CD4-positive, alpha-beta T cell treated with Interleukin-1 beta for 1 hour (primary cell): ENCODE results near the gene ACSF3.
A peak's percentile ranks its signal among the peaks of the same experiment; 100 is the strongest.

Experiments used
- DNase-seq, 2 donors: peaks; one replicate each; pipeline ENCODE4 v3.0.0-alpha.2; 2020 to 2022

The ACSF3 gene

DNA sequence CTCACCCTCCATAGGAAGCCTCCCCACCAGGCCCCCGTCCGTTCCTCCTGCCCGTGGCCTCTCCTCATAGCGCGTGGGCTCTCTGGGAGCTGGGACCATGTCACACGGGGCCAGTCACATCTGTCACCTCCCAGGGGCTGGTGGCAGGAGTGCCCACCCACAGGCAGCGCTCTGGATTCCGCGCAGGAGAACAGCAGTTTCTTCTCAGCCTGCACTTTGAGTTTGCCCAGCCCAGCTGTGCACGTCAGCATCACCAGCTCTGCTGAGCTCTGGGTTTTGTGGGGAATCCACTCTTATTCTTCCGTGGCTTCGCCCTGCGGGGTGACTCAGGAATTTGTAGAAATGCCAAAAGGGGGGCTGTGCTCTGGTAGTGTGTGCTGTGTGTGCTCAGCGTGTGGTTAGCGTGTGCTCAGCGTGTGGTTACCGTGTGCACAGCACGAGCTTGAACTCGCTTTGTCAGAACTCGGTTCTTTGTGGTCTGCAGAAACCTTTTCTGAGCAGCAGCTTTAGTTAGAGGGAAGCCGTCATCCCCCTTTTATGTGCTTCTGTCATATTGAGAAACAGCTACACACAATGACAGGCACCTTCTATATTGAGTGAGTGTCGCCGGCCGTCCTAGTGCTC lies 3.2 kb downstream of the ACSF3 start:
- peak; percentile 70 to 77 for DNase-seq

DNA sequence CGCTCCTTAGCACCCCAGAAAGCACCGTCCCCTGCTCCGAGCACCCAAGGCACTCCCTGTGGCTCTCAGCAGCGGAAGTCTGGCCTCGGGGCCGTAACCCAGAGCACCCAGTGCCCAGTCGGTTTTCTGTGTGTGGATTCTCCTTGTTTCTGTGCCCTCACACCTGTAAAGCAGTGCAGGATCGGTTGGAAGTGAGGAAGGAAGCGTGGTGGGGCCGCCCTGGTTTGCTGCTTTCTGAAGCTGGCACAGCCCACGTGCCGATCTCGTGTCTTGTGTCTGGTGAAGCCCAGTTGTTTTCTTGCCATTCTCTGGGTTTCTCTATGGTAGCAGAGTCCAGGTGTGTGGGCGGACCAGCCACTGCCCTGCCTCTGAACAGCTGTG lies 3.7 kb downstream of the ACSF3 start:
- no peak for DNase-seq

DNA sequence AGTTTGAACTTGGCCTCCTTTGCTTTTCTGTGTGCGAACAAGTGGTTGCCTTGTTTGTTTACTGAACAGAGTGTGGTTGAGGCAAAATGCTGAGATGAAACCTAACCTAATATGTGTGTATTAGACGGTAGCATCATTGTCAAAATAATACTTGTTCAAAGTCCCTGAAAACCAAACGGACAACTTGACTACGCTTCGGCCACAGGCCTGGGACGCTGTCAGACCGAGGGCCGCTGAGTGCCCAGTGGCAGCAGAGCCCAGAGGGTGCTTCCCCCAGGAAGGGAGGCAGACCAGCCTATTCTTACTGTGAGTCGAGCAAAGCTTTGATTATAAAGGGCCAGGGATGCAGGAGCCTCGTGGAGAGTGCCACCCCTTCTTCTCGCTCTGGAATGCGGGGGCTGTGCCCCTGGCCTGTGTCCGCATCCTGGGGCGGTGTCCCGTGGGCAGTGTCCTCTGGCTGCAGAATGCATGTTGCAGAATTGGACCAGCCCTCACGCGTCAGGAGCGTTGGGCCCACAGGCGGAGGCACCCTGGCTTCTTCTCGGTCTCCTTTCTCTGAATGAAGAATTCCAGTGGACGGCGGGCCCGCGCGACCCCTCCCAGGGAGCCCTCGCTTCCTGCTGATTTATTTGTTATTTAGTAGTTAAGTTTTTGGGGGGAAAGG lies 5.2 kb downstream of the ACSF3 start:
- no peak for DNase-seq

DNA sequence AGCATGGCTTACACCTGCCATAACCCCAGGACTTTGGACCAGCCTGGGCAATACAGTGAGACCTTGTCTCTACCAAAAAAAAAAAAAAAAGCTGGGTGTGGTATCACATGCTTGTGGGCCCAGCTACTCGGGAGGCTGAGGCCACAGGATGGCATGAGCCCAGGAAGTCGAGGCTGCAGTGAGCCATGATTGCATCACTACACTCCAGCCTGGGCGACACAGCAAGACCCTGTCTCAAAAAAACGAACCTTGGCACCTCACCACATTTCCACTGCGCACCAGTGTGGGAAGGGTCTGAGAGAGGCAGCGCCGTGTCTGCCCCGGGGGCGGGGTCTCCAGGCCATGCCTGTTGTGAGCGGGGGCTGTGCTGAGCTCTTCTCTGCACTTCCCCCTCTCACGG lies 6.3 kb downstream of the ACSF3 start:
- no peak for DNase-seq

DNA sequence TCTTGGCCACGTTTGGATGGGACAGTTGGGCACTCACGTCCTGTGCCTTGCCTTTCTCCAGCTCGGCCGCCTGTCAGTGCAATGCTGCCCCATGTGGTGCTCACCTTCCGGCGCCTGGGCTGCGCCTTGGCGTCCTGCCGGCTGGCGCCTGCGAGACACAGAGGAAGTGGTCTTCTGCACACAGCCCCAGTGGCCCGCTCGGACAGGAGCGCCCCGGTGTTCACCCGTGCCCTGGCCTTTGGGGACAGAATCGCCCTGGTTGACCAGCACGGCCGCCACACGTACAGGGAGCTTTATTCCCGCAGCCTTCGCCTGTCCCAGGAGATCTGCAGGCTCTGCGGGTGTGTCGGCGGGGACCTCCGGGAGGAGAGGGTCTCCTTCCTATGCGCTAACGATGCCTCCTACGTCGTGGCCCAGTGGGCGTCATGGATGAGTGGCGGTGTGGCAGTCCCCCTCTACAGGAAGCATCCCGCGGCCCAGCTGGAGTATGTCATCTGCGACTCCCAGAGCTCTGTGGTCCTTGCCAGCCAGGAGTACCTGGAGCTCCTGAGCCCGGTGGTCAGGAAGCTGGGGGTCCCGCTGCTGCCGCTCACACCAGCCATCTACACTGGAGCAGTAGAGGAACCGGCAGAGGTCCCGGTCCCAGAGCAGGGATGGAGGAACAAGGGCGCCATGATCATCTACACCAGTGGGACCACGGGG lies 7.1 kb downstream of the ACSF3 start:
- no peak for DNase-seq

DNA sequence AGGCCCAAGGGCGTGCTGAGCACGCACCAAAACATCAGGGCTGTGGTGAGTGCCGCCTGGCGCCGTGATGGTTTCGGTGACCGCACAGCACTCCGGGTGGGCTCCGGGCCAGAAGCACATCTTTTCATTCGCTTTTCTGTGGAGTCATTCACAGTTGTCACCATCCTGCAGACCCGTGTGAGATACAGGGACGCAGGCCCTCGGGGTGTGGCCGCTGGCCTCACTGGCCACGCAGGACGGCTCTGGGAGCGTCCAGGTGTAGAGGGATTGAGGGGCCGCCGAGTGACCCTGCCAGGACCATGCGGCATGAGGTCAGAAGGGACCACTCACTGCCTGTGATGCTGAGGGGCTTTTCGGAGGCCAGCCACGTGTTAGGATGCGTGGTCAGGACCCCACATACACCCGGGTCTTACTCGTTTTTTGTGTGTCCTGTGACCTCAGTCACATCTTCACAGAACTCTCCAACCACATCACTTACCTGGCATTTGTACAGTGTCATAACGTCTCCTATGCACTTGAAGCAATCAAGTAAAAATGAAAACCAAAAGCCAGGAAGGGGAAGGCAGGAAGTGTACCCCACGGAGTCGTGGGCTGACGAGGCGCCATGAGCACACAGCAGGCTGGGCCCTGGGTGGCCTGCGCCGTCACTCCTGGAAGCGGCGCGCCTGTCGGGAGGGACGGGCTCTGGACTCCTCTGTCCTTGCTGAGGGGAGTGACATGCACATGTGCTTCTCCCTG lies 7.8 kb downstream of the ACSF3 start:
- no peak for DNase-seq

DNA sequence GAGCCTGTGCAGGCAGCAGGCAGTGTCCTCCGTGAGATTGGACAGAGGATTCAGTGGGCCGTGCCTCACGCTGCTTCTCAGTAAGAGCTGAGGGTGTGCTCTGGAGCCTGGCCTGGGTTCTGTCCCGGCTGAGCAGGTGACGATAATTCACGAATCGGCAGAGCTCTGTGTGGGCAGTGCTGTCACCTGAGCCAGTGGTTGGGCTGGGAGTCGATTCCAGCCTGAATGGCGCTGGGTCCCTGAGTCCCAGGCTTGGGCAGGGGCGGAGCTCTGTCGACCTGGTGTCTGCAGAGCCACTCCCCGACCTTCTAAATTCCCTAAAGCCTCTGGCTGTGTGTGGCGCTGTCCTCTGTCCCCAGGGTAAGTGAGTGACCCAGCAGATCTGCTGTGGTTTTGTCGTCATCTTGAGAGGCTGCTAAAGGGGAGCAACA lies 8.4 kb downstream of the ACSF3 start:
- DNase-seq, result no peak

DNA sequence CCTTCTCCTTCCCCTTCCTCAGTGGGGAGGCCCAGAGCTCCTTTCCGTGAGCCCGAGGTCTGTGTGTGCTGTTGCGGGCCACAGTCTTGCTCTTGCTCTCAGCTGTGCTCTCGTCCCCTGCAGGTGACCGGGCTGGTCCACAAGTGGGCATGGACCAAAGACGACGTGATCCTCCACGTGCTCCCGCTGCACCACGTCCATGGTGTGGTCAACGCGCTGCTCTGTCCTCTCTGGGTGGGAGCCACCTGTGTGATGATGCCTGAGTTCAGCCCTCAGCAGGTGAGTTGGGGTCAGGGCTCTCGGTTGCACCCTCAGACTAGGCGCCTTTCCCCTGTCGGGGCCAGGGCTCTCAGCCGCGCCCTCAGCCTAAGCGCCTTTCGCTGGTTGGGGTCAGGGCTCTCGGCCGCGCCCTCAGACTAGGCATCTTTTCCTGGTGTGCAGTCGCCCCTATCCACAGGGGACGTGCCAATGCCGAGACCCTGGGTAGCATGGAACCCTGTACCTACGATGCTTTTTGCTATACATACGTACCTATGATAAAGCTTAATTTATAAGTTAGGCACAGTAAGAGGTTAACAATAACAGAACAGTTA lies 8.9 kb downstream of the ACSF3 start:
- no peak for DNase-seq

DNA sequence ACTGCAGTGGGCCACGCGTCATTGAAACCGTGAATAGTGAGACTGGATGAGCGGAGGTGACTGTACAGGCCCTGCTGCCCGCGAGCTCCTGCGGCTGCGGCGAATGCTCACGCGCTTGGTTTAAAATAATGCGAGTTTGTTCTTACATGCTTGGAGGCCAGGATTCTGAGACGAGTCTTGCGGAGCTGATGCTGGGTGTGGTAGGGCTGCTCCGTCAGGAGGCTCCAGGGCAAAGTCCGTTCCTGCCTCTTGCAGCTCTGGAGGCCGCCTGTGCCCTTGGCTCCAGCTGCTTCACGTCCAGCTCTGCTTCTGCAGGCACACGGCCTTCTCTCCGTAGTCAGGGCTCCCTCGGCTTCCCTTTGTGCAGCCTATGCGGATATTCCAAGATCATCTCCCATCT lies 9.5 kb downstream of the ACSF3 start:
- DNase-seq, result no peak

DNA sequence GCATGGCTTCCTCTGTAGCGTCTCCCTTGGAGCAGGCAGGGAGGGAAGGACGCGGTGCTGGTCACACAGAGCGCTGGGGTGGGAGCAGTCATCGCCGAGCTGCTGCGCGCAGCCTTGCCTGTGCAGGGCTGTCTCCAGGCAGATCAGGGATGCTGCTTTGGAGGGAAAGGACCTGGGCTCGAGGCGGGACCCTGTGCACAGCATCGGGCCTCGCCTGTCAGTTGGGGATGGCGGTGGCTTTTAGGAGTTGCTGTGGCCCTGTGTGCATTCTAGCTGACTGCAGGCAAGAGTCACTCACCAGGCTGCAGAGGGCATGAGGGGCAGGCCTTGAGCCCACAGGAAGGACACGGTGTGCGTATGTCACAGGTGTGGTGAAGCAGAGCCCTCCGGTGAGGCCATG lies 10.1 kb downstream of the ACSF3 start:
- no peak for DNase-seq

DNA sequence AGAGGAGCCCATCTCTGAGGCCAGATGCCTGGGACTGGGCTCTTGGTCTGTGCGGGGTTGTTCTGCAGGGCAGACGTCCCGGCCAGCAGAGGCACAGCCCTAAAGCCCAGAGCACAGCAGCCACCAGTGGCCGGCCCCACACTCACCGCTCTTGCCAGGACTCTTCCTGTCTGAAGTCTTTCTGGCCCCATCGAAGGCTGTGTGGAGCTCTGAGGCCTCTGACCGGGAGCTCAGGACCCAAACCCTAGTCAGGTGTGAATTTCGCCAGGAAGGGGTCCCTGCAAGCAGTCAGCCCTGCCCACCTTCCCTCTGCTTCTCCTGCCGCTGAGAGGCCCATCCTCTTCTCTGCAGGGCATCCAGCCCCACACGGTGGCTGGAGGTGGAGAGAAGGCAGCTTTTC lies 10.7 kb downstream of the ACSF3 start:
- DNase-seq, result no peak

DNA sequence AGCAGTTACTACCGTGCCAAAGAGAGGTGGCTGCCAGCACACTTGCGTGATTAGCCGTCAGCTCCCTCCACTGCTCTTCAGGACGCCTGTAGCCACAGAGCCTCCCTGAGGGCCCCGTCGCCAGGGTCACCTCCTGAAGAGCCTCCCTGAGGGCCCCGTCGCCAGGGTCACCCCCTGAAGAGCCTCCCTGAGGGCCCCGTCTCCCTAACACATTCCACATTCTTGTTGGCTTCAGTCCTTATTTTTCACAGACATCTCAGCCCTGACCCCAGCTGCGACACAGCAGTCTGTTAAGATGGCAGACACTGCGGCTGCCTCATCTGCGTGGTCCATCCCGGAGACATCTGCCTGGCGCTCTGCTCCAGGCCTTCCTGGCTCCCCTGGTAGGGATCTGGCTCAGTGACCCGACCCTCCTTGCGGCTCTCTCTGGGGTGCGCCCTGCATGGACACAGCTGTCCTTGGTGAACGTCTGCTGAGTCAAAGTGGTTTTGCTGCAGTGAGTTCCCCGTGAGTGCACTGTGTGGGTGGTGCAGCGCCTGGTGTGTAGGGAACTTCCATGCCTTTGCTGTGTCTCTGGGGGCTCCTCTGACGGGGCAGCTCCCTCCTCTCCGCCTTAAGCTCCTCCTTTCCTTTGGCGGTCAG lies 11.4 kb downstream of the ACSF3 start:
- no peak for DNase-seq

DNA sequence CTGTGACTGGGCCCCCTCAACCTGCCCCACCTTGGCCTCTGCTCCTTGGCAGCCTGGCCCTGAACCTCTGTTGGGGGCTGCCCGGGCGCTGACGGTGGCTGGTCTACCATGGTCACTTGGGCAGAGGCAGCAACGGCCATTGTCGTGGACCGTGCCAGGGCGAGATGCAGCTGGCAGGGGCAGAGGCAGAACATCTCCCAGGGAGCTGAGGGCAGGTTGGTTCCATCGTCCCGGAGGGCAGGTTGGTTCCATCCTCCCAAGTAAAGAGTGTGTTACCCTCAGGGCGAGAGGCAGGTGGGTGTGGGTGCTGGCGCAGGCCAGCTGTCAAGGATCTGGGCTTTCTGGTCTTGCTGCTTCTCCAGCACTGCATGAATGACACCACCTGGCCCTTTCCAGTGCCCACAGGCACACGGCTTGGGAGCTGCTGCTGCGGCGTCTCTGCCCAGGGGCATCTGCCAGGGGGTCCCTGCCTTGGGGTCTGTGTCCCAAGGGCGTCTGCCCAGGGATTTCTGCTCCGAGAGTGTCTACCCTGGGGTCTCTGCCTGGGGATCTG lies 12.0 kb downstream of the ACSF3 start:
- DNase-seq, result no peak

DNA sequence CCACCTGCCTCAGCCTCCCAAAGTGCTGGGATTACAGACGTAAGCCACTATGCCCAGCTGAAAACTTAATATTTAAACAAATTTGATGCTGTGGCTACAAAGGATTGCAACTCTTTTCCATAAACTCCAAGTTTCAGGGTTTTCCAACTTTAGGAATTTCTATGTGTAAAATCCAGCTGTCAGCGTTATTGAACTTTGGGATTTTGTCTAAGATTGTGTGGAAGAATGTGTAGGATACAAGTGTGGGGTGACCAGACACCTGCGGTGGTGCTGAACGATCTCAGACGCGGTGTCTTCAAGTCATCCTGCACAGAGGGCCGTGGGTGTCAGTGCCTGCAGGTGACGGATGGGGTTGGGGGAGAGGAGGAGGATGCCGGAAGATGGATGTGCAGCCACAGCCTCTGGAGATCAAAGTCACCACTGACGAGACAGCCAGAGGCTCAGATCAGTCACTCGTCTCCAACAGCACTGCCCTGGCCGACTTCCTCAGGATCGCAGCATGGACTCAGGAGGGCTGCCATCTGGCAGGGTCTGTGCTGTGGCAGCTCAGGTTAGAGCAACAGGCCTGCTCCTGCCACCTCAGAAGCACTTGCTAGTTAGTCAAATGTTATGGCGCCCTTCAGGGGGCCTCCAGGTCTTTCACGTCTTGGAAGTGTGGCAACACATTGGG lies 13.0 kb downstream of the ACSF3 start:
- no peak for DNase-seq

DNA sequence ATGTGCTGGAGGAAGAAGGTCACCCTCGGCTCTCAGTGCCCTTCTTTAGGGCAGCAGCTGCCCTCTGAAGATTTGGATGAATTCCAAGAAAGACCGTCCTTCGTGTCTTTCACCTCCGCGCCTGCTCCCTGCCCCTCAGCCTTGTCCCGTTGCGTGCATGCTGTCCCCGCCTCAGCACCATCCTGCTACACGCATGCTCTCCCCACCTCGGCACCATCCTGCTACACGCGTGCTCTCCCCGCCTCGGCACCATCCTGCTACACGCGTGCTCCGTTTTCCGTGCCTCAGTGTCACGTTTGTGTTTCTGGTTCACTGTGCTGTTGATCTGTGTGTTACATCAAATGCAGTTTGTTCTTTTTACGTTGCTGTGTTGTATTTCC lies 13.5 kb downstream of the ACSF3 start:
- DNase-seq, result no peak

DNA sequence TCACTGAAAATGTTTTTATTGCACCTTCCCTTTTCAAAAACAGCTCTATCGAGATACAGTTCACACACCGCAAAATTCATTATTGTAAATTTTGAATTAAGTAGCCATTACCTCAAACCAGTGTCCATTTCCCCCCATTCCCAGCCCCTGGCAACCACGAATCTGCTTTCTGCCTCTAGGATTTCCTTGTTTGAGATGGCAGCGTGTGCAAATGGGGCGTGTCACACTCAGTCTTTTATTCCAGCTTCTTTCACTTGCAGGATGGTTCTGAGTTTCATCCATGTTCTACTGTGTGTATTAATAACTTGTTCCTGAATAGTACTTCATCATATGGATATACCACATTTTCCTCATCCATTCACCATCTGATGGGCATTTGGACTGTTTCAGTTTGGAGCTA lies 14.8 kb downstream of the ACSF3 start:
- DNase-seq, result no peak

DNA sequence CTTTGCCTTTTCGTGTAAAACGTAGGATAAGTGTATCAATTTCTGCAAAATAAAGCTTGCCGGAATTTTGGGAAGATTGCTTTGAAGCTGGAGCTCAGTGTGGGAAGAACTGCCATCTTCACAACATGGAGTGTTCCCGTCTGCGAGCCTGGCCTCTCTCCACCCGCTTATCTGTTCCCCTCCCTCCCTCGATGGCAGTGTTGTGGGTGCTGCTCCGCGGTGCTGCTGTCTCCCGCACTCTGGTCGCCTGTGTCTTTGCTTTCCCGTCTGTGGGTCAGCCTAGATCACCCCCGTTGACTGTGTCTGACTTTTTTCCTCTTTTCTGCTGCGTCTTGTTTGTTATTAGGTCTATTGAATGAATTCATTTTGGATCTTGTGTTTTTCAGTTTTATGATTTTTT lies 17.0 kb downstream of the ACSF3 start:
- no peak for DNase-seq

DNA sequence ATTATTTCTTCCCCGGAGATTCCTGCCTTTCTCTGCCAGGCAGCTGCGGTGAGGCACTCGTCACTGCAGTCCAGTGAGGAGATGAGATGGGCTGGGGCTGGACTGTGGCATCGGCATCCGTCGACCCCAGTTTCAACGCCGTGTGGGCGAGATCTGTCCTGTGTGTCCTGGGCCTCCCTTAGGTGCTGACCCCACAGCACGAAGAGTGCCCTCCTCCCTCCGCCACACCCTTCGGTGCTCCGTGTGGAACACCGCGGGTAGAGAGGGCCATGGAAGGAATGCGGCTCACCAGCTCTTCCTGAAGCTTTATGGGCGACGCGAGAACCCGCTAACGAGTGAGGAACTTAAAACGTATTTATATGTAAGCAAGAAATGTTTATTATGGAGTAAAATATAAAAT lies 17.6 kb downstream of the ACSF3 start:
- no peak for DNase-seq

DNA sequence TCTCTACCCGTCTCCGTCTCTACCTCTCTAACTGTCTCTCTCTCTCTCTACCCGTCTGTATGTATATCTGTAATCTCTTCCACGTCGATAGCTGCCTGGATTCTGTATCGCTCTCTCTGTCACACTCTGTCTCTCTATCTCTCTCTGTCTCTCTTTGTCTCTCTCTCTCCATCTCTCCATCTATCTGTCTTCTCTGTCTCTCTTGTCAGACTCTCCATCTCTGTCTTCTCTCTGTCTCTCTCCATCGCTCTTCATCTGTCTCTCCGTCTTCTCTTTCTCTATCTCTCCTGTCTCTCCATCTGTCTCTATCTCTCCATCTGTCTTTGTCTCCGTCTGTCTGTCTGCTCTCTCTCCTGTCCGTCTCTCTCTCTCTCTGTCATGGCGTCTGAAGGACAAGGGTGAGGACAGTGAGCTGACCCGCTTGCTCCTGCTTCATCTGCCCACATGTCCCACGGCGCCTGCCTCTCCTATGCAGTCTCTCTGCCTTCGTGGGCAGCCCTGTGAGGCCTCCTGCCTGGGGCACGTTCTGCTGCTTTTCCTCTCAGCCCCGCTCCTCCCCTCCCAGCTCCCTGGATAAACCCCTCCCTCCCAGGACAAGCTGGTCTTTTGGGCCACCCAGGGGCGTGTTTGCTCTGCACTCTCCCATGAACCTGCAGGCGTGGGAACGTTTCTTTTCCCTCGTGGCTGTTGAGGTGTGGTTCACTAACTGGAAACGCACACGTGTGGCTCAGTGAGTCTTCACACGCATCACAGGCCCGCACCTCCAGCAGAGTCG lies 18.9 kb downstream of the ACSF3 start:
- DNase-seq, result no peak

DNA sequence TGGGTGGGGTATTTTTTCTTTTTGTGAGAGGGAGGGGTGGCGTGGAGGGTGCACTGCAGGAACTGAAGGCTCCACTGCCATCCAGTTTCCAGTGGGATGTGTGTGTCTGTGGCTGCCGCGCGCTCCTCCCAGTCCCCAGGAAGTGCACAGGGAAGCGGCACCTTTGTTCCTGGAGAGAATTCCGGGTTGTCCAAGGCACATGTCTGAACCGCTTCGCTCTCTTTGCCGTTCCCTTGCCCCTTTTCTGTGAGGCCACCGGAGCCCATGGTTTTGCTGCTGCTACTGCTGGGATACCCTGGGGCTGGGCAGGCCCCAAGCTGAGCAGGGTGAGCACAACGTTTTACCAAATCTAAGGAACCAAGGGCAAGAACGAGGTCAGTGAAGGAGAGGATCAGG lies 19.5 kb downstream of the ACSF3 start:
- no peak for DNase-seq

DNA sequence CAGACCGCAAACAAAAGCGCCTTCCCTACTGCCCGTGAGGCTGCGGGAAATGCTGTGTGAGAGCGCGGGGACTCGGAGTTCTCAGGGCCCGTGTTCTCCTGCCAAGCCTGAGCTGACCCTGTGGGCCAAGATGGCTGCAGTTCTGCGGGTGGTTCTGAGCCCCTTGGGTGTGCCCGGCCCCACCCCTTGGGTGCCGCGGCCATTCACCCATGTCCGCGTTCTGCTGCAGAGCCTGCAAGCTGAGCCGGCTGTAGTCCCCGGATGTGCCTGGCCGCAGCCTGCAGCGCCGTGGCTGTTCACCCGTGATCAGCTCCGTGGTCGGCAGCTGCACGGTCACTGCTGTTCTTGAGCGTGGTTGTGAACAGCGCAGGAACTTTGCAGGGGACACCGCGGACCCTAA lies 20.0 kb downstream of the ACSF3 start:
- no peak for DNase-seq
